SK-N-SH (cell line): ENCODE measurements around the gene PDCD11. TPM values are rescaled to one million over a fixed set of nuclear protein-coding genes. Genes with fewer than 3 reads are reported as not detected.

ENCODE experiments used
- CTCF ChIA-PET: fragments of 300-600, 350-600 bp; formaldehyde crosslinking; extraction: SDS; loops from one replicate; lab custom pipeline; 2021; lab: Yijun Ruan, JAX
- POLR2A ChIA-PET: fragments of 350-600 bp; sonication (Branson Sonifier 250); formaldehyde crosslinking; extraction: SDS; loops from one replicate; lab custom pipeline; 2020; ENCODE audit warnings: antibody characterized with exemption, inconsistent platforms; lab: Yijun Ruan, JAX
- DNase-seq: peaks from one replicate; pipeline ENCODE4 v3.0.0; 2012
- H2AFZ ChIP-seq: fragments of 200-600 bp; sonication (generic); 2 replicates; pipeline ENCODE4 v1.8.1; 2016; ENCODE audit warnings: antibody characterized with exemption, mild to moderate bottlenecking, low read depth
- H3F3A ChIP-seq: fragments of 200-600 bp; sonication (generic); replicated peaks from 2 replicates; pipeline ENCODE3; 2016; ENCODE audit warnings: antibody characterized with exemption, mild to moderate bottlenecking; ENCODE audit not compliant: insufficient read depth
- H3K27ac ChIP-seq, 2 experiments: fragments of 200-500 bp in 1 of 2; fragments of 200-600 bp in 1 of 2; sonication (Bioruptor generic) in 1 of 2; sonication (generic), shearing (Covaris generic) in 1 of 2; 2 replicates each; pipeline versions ENCODE4 v1.5.1 to v1.6.1; 2014 to 2016; ENCODE audit warnings: low read depth in 2 of 2, inconsistent platforms in 1 of 2, low read length in 1 of 2, mild to moderate bottlenecking in 1 of 2, mixed read lengths in 1 of 2
- H3K27me3 ChIP-seq: fragments of 200-600 bp; sonication (generic), shearing (Covaris generic); 2 replicates; pipeline ENCODE4 v1.6.1; 2016; ENCODE audit warnings: mixed run types; ENCODE audit not compliant: insufficient read depth
- H3K36me3 ChIP-seq, 2 experiments: fragments of 200-500 bp in 1 of 2; fragments of 200-600 bp in 1 of 2; sonication (Bioruptor generic) in 1 of 2; sonication (generic) in 1 of 2; replicated peaks in 1 of 2; 2 replicates each; pipeline versions ENCODE3 to v1.5.1; 2014 to 2016; ENCODE audit warnings: low read length in 1 of 2, mild to moderate bottlenecking in 1 of 2; ENCODE audit not compliant: insufficient read depth in 2 of 2, control insufficient read depth in 1 of 2
- H3K4me1 ChIP-seq, 2 experiments: fragments of 200-500 bp in 1 of 2; fragments of 200-600 bp in 1 of 2; sonication (Bioruptor generic) in 1 of 2; sonication (generic), shearing (Covaris generic) in 1 of 2; 2 replicates each; pipeline versions ENCODE4 v1.5.1 to v1.6.1; 2014 to 2016; ENCODE audit warnings: low read depth in 1 of 2, low read length in 1 of 2, mixed run types in 1 of 2; ENCODE audit not compliant: insufficient read depth in 2 of 2, control insufficient read depth in 1 of 2
- H3K4me2 ChIP-seq: fragments of 200-600 bp; sonication (generic), shearing (Covaris generic); 2 replicates; pipeline ENCODE4 v1.6.1; 2017; ENCODE audit warnings: mixed run types
- H3K4me3 ChIP-seq, 2 experiments: fragments of 200-500 bp in 1 of 2; fragments of 200-600 bp in 1 of 2; sonication (Bioruptor generic) in 1 of 2; sonication (generic), shearing (Covaris generic) in 1 of 2; 2 replicates each; pipeline versions ENCODE4 v1.5.1 to v1.8.1; 2014 to 2016; ENCODE audit warnings: low read depth in 2 of 2, inconsistent platforms in 1 of 2, low read length in 1 of 2, mild to moderate bottlenecking in 1 of 2, mixed read lengths in 1 of 2, moderate library complexity in 1 of 2
- H3K79me2 ChIP-seq: fragments of 200-600 bp; sonication (generic); 2 replicates; pipeline ENCODE4 v1.8.1; 2017; ENCODE audit warnings: mild to moderate bottlenecking; ENCODE audit not compliant: insufficient read depth
- H3K9ac ChIP-seq: fragments of 200-600 bp; sonication (generic); 2 replicates; pipeline ENCODE4 v1.6.1; 2017; ENCODE audit warnings: mixed run types
- H3K9me2 ChIP-seq: fragments of 200-600 bp; sonication (generic); 2 replicates; pipeline ENCODE4 v1.6.1; 2017; ENCODE audit warnings: mixed run types
- H3K9me3 ChIP-seq: fragments of 200-600 bp; sonication (generic); 2 replicates; pipeline ENCODE4 v1.6.1; 2017; ENCODE audit warnings: mixed run types, mild to moderate bottlenecking, moderate library complexity
- H4K20me1 ChIP-seq: fragments of 200-600 bp; sonication (generic); 2 replicates; pipeline ENCODE4 v1.6.1; 2017; ENCODE audit warnings: mild to moderate bottlenecking, mixed run types; ENCODE audit not compliant: insufficient read depth
- CHD2 ChIP-seq: fragments of 150-350 bp; IDR thresholded peaks from 2 replicates; pipeline ENCODE4 v1.6.1; 2018; ENCODE audit warnings: low read length; ENCODE audit not compliant: partially characterized antibody
- FOSL2 ChIP-seq: IDR thresholded peaks from 2 replicates; pipeline ENCODE4 v1.4.0; 2012; ENCODE audit warnings: low read depth, mild to moderate bottlenecking, moderate library complexity, borderline replicate concordance
- FOXJ3 ChIP-seq: sonication (generic); formaldehyde crosslinking; IDR thresholded peaks from 2 replicates; pipeline ENCODE4 v1.5.1; 2020; ENCODE audit warnings: mild to moderate bottlenecking, missing genetic modification reagents
- GABPA ChIP-seq: IDR thresholded peaks from 2 replicates; pipeline ENCODE4 v1.4.0; 2012; ENCODE audit warnings: low read depth, mild to moderate bottlenecking
- MXI1 ChIP-seq: IDR thresholded peaks from 2 replicates; pipeline ENCODE4 v1.6.1; 2012; ENCODE audit warnings: mild to moderate bottlenecking, low read depth, low read length, improper control_type of control experiment
- NFIC ChIP-seq: IDR thresholded peaks from 2 replicates; pipeline ENCODE4 v1.4.0; 2012; ENCODE audit warnings: borderline replicate concordance
- RAD21 ChIP-seq: IDR thresholded peaks from 2 replicates; pipeline ENCODE4 v1.6.1; 2012; ENCODE audit warnings: mild to moderate bottlenecking, low read length
- SIN3A ChIP-seq: IDR thresholded peaks from 2 replicates; pipeline ENCODE4 v1.6.1; 2012; ENCODE audit warnings: low read depth, mild to moderate bottlenecking, low read length, moderate library complexity, borderline replicate concordance
- TCF12 ChIP-seq: IDR thresholded peaks from 2 replicates; pipeline ENCODE4 v1.4.0; 2012
- USF1 ChIP-seq: IDR thresholded peaks from 2 replicates; pipeline ENCODE4 v1.4.0; 2012; ENCODE audit warnings: low read depth, borderline replicate concordance
- YY1 ChIP-seq: IDR thresholded peaks from 2 replicates; pipeline ENCODE4 v1.4.0; 2012; ENCODE audit warnings: low read depth, mild to moderate bottlenecking
- WGBS: methylation state at CpG from one replicate; pipeline ENCODE4 v1.1.6; 2017; ENCODE audit warnings: low lambda C conversion rate; 5-methylcytosine and 5-hydroxymethylcytosine counted together
- polyA plus RNA-seq, 3 experiments: library from polyadenylated mRNA; depleted of rRNA; stranded (reverse); fragments of >200 nt; gene quantifications; 2 replicates each; pipeline ENCODE4 v1.2.3, GENCODE V29; 2012
- TF ChIP-seq, protein P1 (sequence below): IDR thresholded peaks from 2 replicates; pipeline ENCODE4; 2012

Gene PDCD11
- polyA plus RNA-seq, 1 of the 3 experiments (the other 2 are of a cell fraction): 29.8 TPM

DNA sequence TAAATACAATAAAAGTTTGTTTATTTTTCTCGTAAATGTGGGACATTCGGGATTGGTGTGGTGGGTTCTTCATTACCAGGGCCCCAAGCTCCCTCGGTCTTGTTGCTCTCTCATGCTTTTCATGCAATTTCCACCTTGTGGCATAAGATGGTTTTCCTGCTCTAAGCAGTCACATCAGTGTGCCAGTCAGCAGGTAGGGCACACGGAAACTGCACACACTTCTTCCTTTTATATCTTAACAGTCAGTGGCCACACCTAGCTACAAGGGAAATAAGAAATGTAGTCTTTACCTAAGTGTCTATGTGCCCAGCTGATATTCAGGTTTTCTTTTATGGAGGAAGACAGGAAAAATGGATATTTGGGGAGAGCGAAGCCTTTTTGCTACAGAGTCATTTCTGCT, 22.2 kb upstream of the PDCD11 start:
- no peak overlapping the region for H2AFZ ChIP-seq
- peaks cover 6 to 28% of the 10 kb centered on the region in 2 experiments for H3K36me3 ChIP-seq
- no peaks in the 10 kb centered on the region for H4K20me1 ChIP-seq
- H3K27me3 ChIP-seq: no peaks in the 10 kb centered on the region
- peaks cover 0 to 2% of the 10 kb centered on the region in 2 experiments; a peak in 1 of 4 replicates for H3K4me1 ChIP-seq
- TF ChIP-seq YY1: no peak
- TF ChIP-seq TCF12: no peak
- TF ChIP-seq CHD2: no peak
- TF ChIP-seq NFIC: no peak
- TF ChIP-seq MXI1: no peak
- TF ChIP-seq FOXJ3 (CRISPR knock-in tag): no peak
- TF ChIP-seq SIN3A: no peak
- no peak for TF ChIP-seq USF1
- TF ChIP-seq, protein P1, sequence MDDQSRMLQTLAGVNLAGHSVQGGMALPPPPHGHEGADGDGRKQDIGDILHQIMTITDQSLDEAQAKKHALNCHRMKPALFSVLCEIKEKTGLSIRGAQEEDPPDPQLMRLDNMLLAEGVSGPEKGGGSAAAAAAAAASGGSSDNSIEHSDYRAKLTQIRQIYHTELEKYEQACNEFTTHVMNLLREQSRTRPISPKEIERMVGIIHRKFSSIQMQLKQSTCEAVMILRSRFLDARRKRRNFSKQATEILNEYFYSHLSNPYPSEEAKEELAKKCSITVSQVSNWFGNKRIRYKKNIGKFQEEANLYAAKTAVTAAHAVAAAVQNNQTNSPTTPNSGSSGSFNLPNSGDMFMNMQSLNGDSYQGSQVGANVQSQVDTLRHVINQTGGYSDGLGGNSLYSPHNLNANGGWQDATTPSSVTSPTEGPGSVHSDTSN: no peak
- TF ChIP-seq RAD21: no peak
- H3K9ac ChIP-seq: no peak overlapping the region
- WGBS: 100% methylated on average over 5 of the region's 5 CpGs
- no peaks in the 10 kb centered on the region for H3K9me2 ChIP-seq
- no peak overlapping the region for H3K4me2 ChIP-seq
- no peak overlapping the region for H3K4me3 ChIP-seq
- no peak overlapping the region for H3K27ac ChIP-seq
- no peak for DNase-seq
- ChIA-PET CTCF (interaction anchor here (1.6 kb wide), 1 partner anchor 43 kb away, joined by 6 read pairs; no protein-coding TSS in a partner anchor), POLR2A (no interaction called here)
- peaks cover 31% of the 10 kb centered on the region for H3K79me2 ChIP-seq
- H3F3A ChIP-seq: peaks cover 4% of the 10 kb centered on the region
- H3K9me3 ChIP-seq: no peaks in the 10 kb centered on the region

DNA sequence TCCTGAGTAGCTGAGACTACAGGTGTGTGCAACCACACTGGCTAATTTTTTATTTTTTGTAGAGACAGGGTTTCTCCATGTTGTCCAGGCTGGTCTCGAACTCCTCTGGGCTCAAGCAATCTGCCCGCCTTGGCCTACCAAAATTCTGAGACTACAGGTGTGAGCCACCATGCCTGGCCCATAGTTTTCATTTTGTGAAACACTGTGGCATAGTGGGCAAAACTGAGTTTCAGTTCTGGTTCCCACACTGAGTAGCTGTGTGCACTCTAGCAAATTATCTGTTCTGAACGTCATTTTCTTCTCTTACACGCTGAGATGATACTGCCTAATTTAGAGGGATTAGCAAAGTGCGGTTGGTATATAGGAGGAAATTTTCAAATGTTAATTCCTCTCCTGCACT, 13.7 kb upstream of the PDCD11 start:
- H3K4me1 ChIP-seq: no peaks in the 10 kb centered on the region
- H3K9me3 ChIP-seq: no peaks in the 10 kb centered on the region
- no peaks in the 10 kb centered on the region for H3K79me2 ChIP-seq
- H2AFZ ChIP-seq: no peak overlapping the region
- H3K9me2 ChIP-seq: no peaks in the 10 kb centered on the region
- CTCF ChIA-PET: interaction anchor here (0.9 kb wide), 1 partner anchor 13 kb away, joined by 3 read pairs; the partner anchor contains the start of genes ATP5MK and PDCD11
- H3K4me2 ChIP-seq: no peak overlapping the region
- no peaks in the 10 kb centered on the region for H3K27me3 ChIP-seq
- peaks cover 24 to 57% of the 10 kb centered on the region in 2 experiments for H3K36me3 ChIP-seq
- DNase-seq: no peak
- no peak overlapping the region for H3K27ac ChIP-seq
- peaks cover 28% of the 10 kb centered on the region for H3F3A ChIP-seq
- no peak for TF ChIP-seq FOSL2
- TF ChIP-seq, protein P1: no peak
- no peak for TF ChIP-seq GABPA
- 93% methylated on average over 5 of the region's 5 CpGs for WGBS
- H3K9ac ChIP-seq: no peak overlapping the region
- H4K20me1 ChIP-seq: no peaks in the 10 kb centered on the region
- POLR2A ChIA-PET: no interaction called here
- no peak overlapping the region for H3K4me3 ChIP-seq
